SK-N-SH (cell line): ENCODE measurements around the gene ZNF594.

Source experiments
- CHD2 ChIP-seq: fragments of 150-350 bp; IDR thresholded peaks from 2 replicates; pipeline ENCODE4 v1.6.1; 2018; ENCODE audit warnings: low read length; ENCODE audit not compliant: partially characterized antibody
- CTCF ChIP-seq: fragments of 200-600 bp; sonication (generic); IDR thresholded peaks from 2 replicates; pipeline ENCODE4 v1.6.1; 2017; ENCODE audit warnings: antibody characterized with exemption, mild to moderate bottlenecking, moderate library complexity
- GABPA ChIP-seq: IDR thresholded peaks from 2 replicates; pipeline ENCODE4 v1.4.0; 2012; ENCODE audit warnings: low read depth, mild to moderate bottlenecking
- MXI1 ChIP-seq: IDR thresholded peaks from 2 replicates; pipeline ENCODE4 v1.6.1; 2012; ENCODE audit warnings: mild to moderate bottlenecking, low read depth, low read length, improper control_type of control experiment
- NFIC ChIP-seq: IDR thresholded peaks from 2 replicates; pipeline ENCODE4 v1.4.0; 2012; ENCODE audit warnings: borderline replicate concordance
- NRF1 ChIP-seq: IDR thresholded peaks from 2 replicates; pipeline ENCODE4 v1.6.1; 2012; ENCODE audit warnings: low read depth, mild to moderate bottlenecking, low read length
- POLR2AphosphoS5 ChIP-seq: IDR thresholded peaks from 2 replicates; pipeline ENCODE4 v1.6.1; 2012; ENCODE audit warnings: low read depth, low read length
- SMC3 ChIP-seq: IDR thresholded peaks from 2 replicates; pipeline ENCODE4 v1.6.1; 2012; ENCODE audit warnings: low read depth, low read length, improper control_type of control experiment
- TAF1 ChIP-seq: IDR thresholded peaks from 2 replicates; pipeline ENCODE4 v1.6.1; 2012; ENCODE audit warnings: low read depth, mild to moderate bottlenecking, low read length, moderate library complexity, borderline replicate concordance
- ZBTB33 ChIP-seq: IDR thresholded peaks from 2 replicates; pipeline ENCODE4 v1.4.0; 2012; ENCODE audit warnings: low read depth, borderline replicate concordance
- TF ChIP-seq, protein P1 (sequence below): IDR thresholded peaks from 2 replicates; pipeline ENCODE4 v1.6.1; 2012; ENCODE audit warnings: mild to moderate bottlenecking, low read depth, low read length, moderate library complexity

GRCh38 chr17:5203178-5203907, 11.7 kb upstream of the ZNF594 start:
- no peak for TF ChIP-seq NRF1
- TF ChIP-seq, protein P1, sequence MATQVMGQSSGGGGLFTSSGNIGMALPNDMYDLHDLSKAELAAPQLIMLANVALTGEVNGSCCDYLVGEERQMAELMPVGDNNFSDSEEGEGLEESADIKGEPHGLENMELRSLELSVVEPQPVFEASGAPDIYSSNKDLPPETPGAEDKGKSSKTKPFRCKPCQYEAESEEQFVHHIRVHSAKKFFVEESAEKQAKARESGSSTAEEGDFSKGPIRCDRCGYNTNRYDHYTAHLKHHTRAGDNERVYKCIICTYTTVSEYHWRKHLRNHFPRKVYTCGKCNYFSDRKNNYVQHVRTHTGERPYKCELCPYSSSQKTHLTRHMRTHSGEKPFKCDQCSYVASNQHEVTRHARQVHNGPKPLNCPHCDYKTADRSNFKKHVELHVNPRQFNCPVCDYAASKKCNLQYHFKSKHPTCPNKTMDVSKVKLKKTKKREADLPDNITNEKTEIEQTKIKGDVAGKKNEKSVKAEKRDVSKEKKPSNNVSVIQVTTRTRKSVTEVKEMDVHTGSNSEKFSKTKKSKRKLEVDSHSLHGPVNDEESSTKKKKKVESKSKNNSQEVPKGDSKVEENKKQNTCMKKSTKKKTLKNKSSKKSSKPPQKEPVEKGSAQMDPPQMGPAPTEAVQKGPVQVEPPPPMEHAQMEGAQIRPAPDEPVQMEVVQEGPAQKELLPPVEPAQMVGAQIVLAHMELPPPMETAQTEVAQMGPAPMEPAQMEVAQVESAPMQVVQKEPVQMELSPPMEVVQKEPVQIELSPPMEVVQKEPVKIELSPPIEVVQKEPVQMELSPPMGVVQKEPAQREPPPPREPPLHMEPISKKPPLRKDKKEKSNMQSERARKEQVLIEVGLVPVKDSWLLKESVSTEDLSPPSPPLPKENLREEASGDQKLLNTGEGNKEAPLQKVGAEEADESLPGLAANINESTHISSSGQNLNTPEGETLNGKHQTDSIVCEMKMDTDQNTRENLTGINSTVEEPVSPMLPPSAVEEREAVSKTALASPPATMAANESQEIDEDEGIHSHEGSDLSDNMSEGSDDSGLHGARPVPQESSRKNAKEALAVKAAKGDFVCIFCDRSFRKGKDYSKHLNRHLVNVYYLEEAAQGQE: no peak
- TF ChIP-seq TAF1: no peak
- TF ChIP-seq CTCF: no peak
- no peak for TF ChIP-seq GABPA
- no peak for TF ChIP-seq CHD2
- TF ChIP-seq SMC3: no peak
- no peak for TF ChIP-seq NFIC
- no peak for TF ChIP-seq POLR2AphosphoS5
- TF ChIP-seq ZBTB33: no peak
- no peak for TF ChIP-seq MXI1
